GM04503 (cell line): ENCODE measurements around the gene NELL1.

Experiments
- DNase-seq: peaks from one replicate; pipeline ENCODE4 v3.0.0-alpha.2; 2012; ENCODE audit warnings: low read depth

NELL1 gene

DNA sequence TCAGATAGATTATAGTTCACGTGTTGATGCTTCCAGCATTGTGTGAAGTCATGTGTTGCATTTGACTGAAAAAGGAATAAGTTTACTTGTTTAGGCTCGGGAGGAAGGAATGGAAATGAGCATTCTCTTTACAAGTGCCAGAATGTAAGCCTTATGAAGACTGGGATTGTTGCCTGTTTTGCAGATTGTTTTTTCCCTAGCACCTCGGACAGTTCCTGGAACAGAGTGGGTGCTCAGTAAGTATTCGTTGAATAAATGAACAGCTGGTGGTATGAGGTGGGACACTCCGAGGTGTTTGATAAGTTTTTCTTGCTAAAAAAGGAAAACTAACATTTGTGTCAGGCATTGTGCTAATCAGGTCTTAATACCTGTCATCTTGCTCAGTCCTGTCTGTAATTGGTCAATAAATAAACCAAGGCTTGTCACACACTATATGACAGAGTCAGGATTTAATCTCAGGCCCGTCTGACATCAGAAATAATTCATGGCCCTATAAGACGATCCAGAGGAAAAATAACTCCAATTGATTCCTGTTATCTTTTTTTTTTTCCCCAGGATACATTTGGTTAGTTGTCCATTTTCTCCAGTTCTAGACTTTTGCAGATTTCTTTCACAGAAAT lies 304.7 kb downstream of the NELL1 start:
- no peak for DNase-seq

DNA sequence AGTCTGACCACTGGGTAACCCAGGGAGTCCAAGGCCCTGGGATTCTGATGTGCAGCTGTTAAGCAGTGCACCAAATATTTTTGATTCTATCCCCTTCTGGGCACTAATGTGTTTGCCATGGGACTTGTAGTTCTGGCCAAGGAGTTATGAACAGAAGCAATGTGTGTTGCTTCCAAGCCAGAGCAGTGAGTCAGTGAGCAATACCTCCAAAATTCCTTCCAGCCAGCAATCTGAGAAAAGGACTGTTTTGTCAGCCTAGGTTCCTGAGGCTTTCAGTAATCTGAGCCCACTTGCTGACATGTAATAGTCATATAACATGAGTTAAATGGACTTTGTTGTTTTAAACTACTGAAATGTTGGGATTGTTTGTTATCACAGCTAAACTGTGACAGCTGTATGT lies 311.4 kb downstream of the NELL1 start:
- DNase-seq = no peak

DNA sequence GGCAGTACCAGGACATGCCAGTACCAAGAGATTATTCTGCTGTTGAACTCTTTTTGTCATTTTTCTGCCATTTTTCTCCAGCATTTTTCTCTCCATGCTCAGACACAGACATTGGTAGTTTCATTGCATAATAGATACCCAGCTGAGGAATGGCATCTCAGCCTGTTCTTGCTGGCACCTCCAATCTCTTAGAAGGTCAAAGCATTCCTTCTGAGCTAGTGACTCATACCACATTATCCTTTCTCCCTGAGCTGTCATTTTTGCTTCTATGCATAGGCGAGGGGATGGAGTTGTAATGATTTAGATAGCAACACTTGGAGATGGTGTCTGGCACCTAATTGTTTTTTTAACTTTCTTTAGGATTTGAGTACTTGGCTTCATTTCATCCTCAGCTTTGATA lies 321.1 kb downstream of the NELL1 start:
- no peak for DNase-seq

GRCh38 chr11:20991471-20991870 lies 322.1 kb downstream of the NELL1 start:
- DNase-seq = no peak

- DNase-seq = no peak
Observed at GRCh38 chr11:21007297-21007696, 337.9 kb downstream of the NELL1 start.

DNA sequence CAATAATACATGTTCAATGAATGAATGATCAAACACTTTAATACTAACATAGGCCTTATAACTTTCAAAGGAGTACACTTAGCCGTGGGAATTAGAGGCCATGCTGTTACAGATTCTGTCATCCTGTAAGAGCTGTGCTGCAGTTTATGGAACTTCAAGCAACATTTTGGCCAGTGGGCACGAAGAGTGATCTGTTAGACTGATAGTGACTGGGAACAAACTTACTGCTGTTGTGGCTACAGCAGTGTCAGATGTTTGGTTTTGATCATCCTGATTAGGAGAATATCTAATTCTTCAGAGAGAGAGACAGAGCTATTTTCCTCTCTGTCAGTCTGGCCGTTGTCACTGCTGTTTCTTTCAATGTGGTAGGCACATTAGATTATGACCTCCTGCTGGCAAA lies 348.9 kb downstream of the NELL1 start:
- DNase-seq = no peak

GRCh38 chr11:21026685-21027084 lies 357.3 kb downstream of the NELL1 start:
- no peak for DNase-seq

GRCh38 chr11:21037850-21038249 lies 368.5 kb downstream of the NELL1 start:
- no peak for DNase-seq

DNA sequence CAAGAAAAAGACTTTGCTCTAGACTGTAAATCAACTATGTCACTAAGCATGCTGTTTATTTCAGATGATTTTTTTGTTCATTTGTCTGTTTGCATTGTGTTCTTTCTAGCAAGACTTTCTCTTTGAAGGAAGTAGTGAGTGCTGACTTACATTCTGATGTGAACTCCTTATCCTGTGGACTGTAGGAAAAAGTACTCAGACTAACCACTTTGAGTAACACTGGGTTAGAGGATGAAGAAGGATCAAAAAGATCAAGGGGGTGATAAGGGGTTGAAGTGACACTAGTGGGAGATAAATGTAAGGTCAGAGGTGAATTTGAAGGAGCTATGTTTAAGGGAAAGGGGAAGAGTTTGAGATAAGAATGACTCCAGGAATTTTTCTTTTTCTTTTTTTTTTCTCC lies 369.4 kb downstream of the NELL1 start:
- DNase-seq = no peak

DNA sequence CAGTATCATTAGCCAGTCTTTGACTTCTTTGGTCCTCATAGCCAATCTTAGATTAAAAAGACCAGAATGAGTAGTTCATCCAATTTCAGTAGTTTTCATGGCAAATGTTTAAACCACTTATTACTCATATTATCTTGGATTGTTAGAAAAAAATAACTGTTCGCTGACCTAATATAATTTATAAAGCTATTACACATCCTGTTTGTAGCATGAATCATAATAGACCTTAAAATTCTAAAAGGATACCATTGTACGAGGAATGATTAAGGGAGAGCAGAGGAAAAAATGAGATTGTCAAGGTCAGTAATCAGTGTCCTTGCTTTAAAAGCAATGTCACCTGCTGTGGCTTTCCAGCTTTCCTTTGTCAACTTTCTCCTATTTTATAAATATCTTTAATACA lies 371.2 kb downstream of the NELL1 start:
- no peak for DNase-seq

DNA sequence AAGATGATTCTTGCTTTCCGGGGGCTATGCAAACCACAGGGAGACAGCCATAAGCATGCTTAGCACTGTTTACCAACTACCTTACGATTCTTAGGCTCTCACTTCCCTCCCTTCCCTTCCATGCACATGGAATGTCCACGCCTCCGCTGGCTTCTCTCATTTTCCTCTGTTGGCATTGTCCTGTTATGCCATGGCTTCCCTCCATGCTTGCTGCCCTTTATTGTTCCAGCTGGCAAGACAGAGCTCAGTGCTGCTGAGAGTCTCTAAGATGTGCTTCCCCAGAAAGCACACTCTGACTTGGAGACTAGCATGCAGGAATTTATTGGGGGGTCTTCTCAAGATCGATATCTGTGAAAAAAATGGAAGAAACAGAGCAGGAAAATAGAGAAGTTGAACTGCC lies 379.2 kb downstream of the NELL1 start:
- DNase-seq = no peak

DNA sequence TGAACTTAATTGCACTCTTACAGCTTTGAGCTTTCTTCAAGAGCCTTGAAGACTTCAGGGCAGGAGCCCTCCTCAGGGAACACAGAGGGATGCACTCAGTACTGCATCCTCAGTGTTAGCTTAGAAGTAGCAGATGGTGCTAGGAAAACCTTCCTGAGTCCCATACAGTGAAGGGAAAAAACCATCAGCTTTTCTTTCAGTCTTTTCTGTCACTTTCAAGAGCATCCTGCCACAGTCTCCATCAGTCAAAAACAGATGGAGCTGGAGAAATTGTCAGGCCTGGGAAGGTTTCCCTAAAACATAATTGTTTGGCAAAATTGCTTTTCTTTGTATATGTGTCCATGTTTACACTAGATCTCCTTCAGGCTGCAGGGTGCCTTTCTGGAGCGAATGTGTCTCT lies 384.1 kb downstream of the NELL1 start:
- DNase-seq = no peak

- DNase-seq = no peak
Observed at GRCh38 chr11:21056644-21057043, 387.3 kb downstream of the NELL1 start.

- no peak for DNase-seq
Observed at GRCh38 chr11:21059879-21060278, 390.5 kb downstream of the NELL1 start.

DNA sequence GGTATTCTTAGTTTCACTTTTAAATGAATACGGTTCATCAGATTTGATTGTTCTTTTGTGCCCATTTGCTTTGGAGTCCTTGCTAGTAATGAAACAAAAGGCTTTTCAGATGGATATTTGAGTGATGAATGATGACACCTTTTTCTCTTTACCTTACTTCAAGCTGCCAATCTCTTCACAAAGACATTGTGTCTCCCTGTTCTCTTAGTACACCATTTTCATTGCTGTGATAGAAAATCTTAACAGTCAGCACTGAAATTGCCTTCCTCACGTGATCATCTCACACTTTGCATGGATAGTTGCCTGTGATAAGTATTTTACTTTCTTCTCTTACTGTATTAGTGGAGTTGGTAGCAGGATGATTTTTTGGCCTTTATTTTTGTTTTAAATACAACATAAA lies 396.6 kb downstream of the NELL1 start:
- no peak for DNase-seq

GRCh38 chr11:21068886-21069285 lies 399.5 kb downstream of the NELL1 start:
- DNase-seq = no peak

GRCh38 chr11:21069909-21070308 lies 400.5 kb downstream of the NELL1 start:
- no peak for DNase-seq

DNA sequence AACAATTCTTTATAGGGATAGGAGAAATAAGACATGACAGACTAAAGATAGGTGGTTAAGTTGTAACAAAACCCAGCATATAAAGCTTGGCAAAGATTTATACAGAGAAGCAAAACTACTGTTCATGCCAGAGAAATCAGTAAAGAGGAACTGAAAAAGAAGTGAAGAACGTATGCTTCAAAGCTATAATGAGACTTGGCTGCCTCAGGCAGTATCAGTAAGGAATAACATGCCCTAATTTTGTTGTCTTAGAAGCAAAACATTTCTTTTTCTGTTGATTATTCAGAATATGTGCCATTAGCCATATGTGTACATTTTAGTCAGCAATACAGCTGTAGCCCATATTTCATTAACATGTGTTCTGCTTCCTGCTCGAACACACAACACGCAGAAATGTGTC lies 403.2 kb downstream of the NELL1 start:
- DNase-seq = no peak

- DNase-seq = no peak
Observed at GRCh38 chr11:21082853-21083252, 413.5 kb downstream of the NELL1 start.

- DNase-seq = no peak
Observed at GRCh38 chr11:21088930-21089329, 419.5 kb downstream of the NELL1 start.

GRCh38 chr11:21104641-21105040 lies 435.3 kb downstream of the NELL1 start:
- DNase-seq = no peak

- no peak for DNase-seq
Observed at GRCh38 chr11:21105196-21105917, 436.0 kb downstream of the NELL1 start.

- DNase-seq = no peak
Observed at GRCh38 chr11:21109341-21109740, 440.0 kb downstream of the NELL1 start.

- no peak for DNase-seq
Observed at GRCh38 chr11:21110415-21110814, 441.0 kb downstream of the NELL1 start.
